ENCODE measurements around the gene HES6.

The HES6 gene

GRCh38 chr2:238259061-238260020 is 19.5 kb upstream of the HES6 start:
- no peak for TF ChIP-seq CTCF (IDR thresholded peaks at IDR 0.05; ENCODE audit: low read depth, low read length, missing control alignments)
- in situ Hi-C loops (cut with HindIII; ENCODE audit: low sequenced_read_pairs): no loop called here
- H3K4me3 ChIP-seq (ENCODE audit: low read depth, low read length): no peak overlapping the region
- DNase-seq (ENCODE audit: low read depth): no peak

- in situ Hi-C loops (cut with HindIII; ENCODE audit: low sequenced_read_pairs): no loop called here
- DNase-seq (ENCODE audit: low read depth): no peak
- H3K4me3 ChIP-seq (ENCODE audit: low read depth, low read length): no peak overlapping the region
- no peak for TF ChIP-seq CTCF (IDR thresholded peaks at IDR 0.05; ENCODE audit: low read depth, low read length, missing control alignments)
These were observed 18.2 kb upstream of the HES6 start for GRCh38 chr2:238257786-238258700.

- in situ Hi-C loops (cut with HindIII; ENCODE audit: low sequenced_read_pairs): no loop called here
- TF ChIP-seq CTCF (IDR thresholded peaks at IDR 0.05; ENCODE audit: low read depth, low read length, missing control alignments): peak; percentile 84
- peak; percentile 69 for DNase-seq (ENCODE audit: low read depth)
- H3K4me3 ChIP-seq (ENCODE audit: low read depth, low read length): no peak overlapping the region
These were observed 16.8 kb upstream of the HES6 start for GRCh38 chr2:238256594-238257104.

- no peak for TF ChIP-seq CTCF (IDR thresholded peaks at IDR 0.05; ENCODE audit: low read depth, low read length, missing control alignments)
- in situ Hi-C loops (cut with HindIII; ENCODE audit: low sequenced_read_pairs): no loop called here
- H3K4me3 ChIP-seq (ENCODE audit: low read depth, low read length): no peak overlapping the region
- no peak for DNase-seq (ENCODE audit: low read depth)
These were observed 16.3 kb upstream of the HES6 start for GRCh38 chr2:238256111-238256510.

- TF ChIP-seq CTCF (IDR thresholded peaks at IDR 0.05; ENCODE audit: low read depth, low read length, missing control alignments): no peak
- in situ Hi-C loops (cut with HindIII; ENCODE audit: low sequenced_read_pairs): no loop called here
- no peak for DNase-seq (ENCODE audit: low read depth)
- no peak overlapping the region for H3K4me3 ChIP-seq (ENCODE audit: low read depth, low read length)
These were observed 15.8 kb upstream of the HES6 start for GRCh38 chr2:238255636-238256035.

- DNase-seq (ENCODE audit: low read depth): no peak
- TF ChIP-seq CTCF (IDR thresholded peaks at IDR 0.05; ENCODE audit: low read depth, low read length, missing control alignments): no peak
- H3K4me3 ChIP-seq (ENCODE audit: low read depth, low read length): no peak overlapping the region
- in situ Hi-C loops (cut with HindIII; ENCODE audit: low sequenced_read_pairs): no loop called here
These were observed 15.3 kb upstream of the HES6 start for GRCh38 chr2:238255151-238255551.
